HT-29 (cell line): ENCODE measurements around the gene RALBP1. TPM values are rescaled to one million over a fixed set of nuclear protein-coding genes. Genes with fewer than 3 reads are reported as not detected.
"Not testable (repeated sequence)": the region's sequence is repeated elsewhere in the genome, so short reads cannot be mapped to it uniquely, and the experiment has no call there.

Source experiments
- DNase-seq: peaks from one replicate; pipeline ENCODE4 v3.0.0-alpha.2; 2015; ENCODE audit warnings: low spot score
- total RNA-seq: library from RNA; depleted of rRNA; stranded (reverse); fragments of >200 nt; shearing (Covaris generic); gene quantifications from 2 replicates; pipeline ENCODE4 v1.2.3, GENCODE V29; 2014

The RALBP1 gene
- total RNA-seq, 1 experiment from 2014 or later = 67.8 TPM

- no peak for DNase-seq
Measured at GRCh38 chr18:9454061-9454703, 21.1 kb upstream of the RALBP1 start.

GRCh38 chr18:9455718-9456511, 19.4 kb upstream of the RALBP1 start:
- no peak for DNase-seq

GRCh38 chr18:9466127-9466526, 9.2 kb upstream of the RALBP1 start:
- no peak for DNase-seq

GRCh38 chr18:9466846-9467245, 8.5 kb upstream of the RALBP1 start:
- no peak for DNase-seq

GRCh38 chr18:9468998-9469397, 6.3 kb upstream of the RALBP1 start:
- DNase-seq = no peak

GRCh38 chr18:9469685-9470084, 5.6 kb upstream of the RALBP1 start:
- DNase-seq = no peak

GRCh38 chr18:9474108-9474982, 968 bp upstream of the RALBP1 start:
- peak; percentile 51 for DNase-seq

GRCh38 chr18:9475643-9476591, 604 bp downstream of the RALBP1 start:
- peak; percentile 63 for DNase-seq

GRCh38 chr18:9476949-9477348, 1.6 kb downstream of the RALBP1 start:
- not testable (repeated sequence) for DNase-seq

GRCh38 chr18:9477509-9477908, 2.2 kb downstream of the RALBP1 start:
- no peak for DNase-seq

- DNase-seq = no peak
Measured at GRCh38 chr18:9478545-9478944, 3.2 kb downstream of the RALBP1 start.

GRCh38 chr18:9482790-9483189, 7.5 kb downstream of the RALBP1 start:
- no peak for DNase-seq

- DNase-seq = no peak
Measured at GRCh38 chr18:9483526-9483925, 8.2 kb downstream of the RALBP1 start.

- not testable (repeated sequence) for DNase-seq
Measured at GRCh38 chr18:9484856-9485255, 9.5 kb downstream of the RALBP1 start.

- no peak for DNase-seq
Measured at GRCh38 chr18:9488538-9488937, 13.2 kb downstream of the RALBP1 start.

- DNase-seq = no peak
Measured at GRCh38 chr18:9494778-9495331, 19.5 kb downstream of the RALBP1 start.

GRCh38 chr18:9495465-9495864, 20.2 kb downstream of the RALBP1 start:
- no peak for DNase-seq

- DNase-seq = no peak
Measured at GRCh38 chr18:9495916-9496705, 20.8 kb downstream of the RALBP1 start.

GRCh38 chr18:9506046-9506792, 30.9 kb downstream of the RALBP1 start:
- peak; percentile 29 for DNase-seq
